GM12874 (cell line): ENCODE measurements around the gene DLG5.
A peak's percentile ranks its signal among the peaks of the same experiment; 100 is the strongest.

Experiments used
- TF ChIP-seq, protein P1 (sequence below): IDR thresholded peaks from 2 replicates; pipeline ENCODE4 v1.5.1; 2011; ENCODE audit warnings: low read depth, mild to moderate bottlenecking, control low read depth, low read length, moderate library complexity; ENCODE audit not compliant: insufficient read depth

The DLG5 gene

DNA sequence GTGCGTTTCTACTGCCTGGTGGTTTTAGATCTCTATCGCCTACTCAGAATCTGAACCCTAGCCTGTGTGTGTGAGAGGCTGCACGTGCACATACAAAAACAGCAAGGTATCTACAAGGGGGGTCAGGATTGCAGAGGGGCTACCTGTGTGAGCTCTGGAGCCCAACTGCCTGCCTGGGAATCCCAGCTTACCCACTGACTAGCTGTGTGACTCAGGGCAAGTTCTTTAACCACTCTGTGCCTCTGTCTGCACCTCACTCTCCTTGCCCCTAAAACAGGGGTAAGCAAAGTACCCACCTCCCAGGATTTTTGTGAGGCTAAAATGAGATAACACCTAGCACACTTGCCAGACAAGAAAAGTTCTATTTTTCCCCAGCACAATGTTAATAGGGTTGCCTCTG lies 32.5 kb downstream of the DLG5 start:
- TF ChIP-seq, protein P1, sequence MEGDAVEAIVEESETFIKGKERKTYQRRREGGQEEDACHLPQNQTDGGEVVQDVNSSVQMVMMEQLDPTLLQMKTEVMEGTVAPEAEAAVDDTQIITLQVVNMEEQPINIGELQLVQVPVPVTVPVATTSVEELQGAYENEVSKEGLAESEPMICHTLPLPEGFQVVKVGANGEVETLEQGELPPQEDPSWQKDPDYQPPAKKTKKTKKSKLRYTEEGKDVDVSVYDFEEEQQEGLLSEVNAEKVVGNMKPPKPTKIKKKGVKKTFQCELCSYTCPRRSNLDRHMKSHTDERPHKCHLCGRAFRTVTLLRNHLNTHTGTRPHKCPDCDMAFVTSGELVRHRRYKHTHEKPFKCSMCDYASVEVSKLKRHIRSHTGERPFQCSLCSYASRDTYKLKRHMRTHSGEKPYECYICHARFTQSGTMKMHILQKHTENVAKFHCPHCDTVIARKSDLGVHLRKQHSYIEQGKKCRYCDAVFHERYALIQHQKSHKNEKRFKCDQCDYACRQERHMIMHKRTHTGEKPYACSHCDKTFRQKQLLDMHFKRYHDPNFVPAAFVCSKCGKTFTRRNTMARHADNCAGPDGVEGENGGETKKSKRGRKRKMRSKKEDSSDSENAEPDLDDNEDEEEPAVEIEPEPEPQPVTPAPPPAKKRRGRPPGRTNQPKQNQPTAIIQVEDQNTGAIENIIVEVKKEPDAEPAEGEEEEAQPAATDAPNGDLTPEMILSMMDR = no peak

DNA sequence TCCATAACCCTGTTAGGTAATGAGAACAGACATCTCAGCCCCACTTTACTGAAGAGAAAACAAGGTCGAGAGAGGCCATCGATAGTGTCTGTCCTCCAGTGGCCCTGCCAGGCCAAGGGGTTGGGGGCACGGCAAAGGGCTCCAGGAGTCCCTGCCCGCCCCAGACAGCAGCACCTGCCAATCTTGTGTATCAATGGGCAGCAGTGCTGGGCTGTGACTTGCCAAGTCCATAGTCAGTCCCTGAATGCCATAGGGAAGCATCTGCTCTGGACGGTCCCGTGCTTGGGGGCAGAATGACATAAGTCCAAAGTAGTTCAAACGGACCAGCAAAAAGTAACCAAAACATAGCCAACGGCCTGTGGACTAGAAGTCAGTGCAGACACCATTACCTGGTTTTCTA lies 33.2 kb downstream of the DLG5 start:
- TF ChIP-seq, protein P1 = no peak

DNA sequence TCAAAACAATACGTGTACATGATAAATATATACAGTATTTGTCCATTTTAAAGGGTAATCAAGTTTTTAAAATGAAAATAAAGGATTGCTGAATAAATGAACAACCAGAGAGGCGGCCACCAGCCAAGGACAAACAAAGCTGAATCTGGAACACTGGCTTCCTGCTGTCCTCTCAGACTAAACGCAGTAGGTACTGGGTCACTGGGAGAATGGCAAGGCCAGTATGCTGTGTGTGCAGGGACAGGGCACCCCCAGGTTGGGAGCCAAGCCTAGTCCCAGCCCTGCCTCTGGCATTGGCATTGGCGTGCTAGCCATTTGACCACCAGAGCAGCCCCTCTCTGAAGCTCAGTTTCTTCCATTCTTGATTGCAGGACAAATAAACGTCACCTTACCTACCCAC lies 33.8 kb downstream of the DLG5 start:
- TF ChIP-seq, protein P1 = no peak

DNA sequence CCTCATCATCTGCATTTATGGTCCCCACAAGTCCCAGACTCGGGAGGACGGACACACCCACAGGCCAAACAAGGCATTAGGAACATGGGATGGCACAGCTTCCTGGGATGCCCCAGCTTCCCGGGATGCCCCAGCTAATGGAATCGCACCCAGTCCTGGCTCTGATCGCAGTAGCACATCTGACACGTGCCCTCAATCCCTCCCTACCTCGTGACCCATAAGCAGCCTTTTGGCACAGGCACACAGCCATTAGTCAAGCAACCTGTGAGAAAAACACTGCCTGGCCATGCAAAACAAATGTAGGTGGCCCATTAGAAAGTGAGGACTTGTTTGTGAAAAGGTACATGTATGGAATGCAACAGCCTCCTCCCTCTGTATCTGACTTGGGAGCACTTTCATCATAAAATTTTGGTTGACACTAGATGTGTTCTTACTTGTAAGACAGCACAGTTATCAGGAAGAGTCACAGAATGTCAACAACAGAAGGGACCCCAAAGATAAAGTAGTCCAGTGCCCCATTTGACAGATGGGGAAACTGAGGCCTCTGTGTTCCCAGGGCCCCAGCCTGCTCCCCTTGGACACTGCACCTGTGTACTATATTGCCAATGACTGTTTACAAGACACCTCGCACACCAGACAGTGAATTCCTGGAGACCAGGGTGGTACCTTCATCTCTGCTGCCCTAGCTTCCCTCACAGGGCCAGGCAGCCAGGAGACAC lies 34.4 kb downstream of the DLG5 start:
- TF ChIP-seq, protein P1 = no peak

DNA sequence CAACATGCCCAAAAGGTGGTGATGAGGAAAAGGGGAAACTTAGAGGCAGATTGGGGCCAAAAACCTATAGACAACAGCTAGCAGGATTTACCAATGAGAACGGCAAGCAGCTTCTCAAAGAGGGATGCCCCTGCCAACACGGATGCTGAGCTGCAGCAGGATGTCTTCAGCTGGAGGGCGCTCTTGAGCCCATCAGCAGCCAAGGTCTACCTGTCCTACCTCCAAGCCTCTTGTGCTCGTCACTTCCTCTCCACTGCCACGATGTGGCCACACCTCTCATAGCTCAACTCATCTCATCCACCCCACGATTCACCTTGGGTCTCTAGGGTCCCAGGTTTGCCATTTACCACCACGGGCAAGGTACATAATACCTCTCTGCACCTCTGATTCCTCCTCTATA lies 36.5 kb downstream of the DLG5 start:
- TF ChIP-seq, protein P1 = 0 out of 2 replicates have a peak, but pooled peaks have one; percentile 14

DNA sequence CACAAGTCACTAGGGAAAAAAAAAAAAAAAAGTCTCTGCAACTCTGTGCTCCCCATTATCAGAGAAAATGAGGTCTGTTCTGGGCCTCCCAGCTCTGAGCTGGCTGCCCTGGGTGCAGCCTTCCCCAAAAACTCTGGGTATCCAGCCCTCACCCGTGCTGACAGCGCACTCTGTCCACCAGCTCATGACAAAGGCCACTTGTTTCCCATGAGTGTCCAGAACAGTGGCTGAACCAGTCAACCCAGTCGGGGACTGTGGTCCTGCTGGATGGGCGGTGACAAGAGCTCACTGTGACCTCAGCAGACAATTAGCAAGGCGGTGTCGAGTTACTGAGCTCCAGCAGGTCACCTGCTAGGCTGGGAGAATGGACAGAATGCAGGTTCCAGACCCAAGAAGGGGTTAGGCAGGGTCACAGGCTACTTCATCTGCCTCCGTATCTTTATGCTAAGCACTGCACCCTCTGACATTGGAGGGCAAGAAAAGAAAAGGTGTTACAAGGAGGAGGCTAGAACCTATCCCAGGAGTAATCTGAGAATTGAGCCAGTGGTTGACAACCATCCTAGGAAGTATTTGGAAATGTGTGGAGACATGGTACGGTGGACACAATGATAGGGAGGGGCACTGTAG lies 37.2 kb downstream of the DLG5 start:
- TF ChIP-seq, protein P1 = no peak

DNA sequence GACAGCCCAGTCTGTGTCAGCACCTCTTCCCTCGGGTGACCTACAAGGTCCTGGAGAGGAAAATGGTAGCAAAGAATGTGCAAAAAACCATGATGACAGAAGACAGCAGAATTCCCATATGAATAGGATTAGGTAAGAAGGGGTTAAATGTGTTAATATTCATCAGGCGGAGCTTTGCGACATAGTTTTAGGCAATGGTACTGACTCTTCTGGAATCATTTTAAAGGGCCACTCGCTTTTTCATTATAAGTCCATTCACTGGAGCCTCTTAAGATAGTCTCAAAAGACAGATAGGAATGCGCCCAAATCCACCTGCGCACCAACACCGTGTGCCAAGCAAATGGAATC lies 38.2 kb downstream of the DLG5 start:
- TF ChIP-seq, protein P1 = no peak
